KMS-11 (cell line): ENCODE results near the gene VN1R2.
"Not testable (repeated sequence)": the region's sequence is repeated elsewhere in the genome, so short reads cannot be mapped to it uniquely, and the experiment has no call there.

ENCODE experiments used
- H2AFZ ChIP-seq: fragments of 200-600 bp; sonication (generic); 2 replicates; pipeline ENCODE4 v1.6.1; 2016; ENCODE audit warnings: antibody characterized with exemption, mixed run types, low read depth
- H3K27ac ChIP-seq: fragments of 200-600 bp; sonication (generic); 2 replicates; pipeline ENCODE4 v1.6.1; 2016; ENCODE audit warnings: mild to moderate bottlenecking, mixed run types
- H3K27me3 ChIP-seq: fragments of 200-600 bp; sonication (generic); 2 replicates; pipeline ENCODE4 v1.6.1; 2017; ENCODE audit warnings: mild to moderate bottlenecking, low read depth, mixed run types, moderate library complexity; ENCODE audit not compliant: insufficient read depth
- H3K36me3 ChIP-seq: fragments of 200-600 bp; sonication (generic); 2 replicates; pipeline ENCODE4 v1.6.1; 2017; ENCODE audit warnings: mild to moderate bottlenecking, mixed run types; ENCODE audit not compliant: insufficient read depth
- H3K4me1 ChIP-seq: fragments of 200-600 bp; sonication (generic); 2 replicates; pipeline ENCODE4 v1.6.1; 2016; ENCODE audit warnings: mild to moderate bottlenecking, low read depth, mixed run types; ENCODE audit not compliant: poor library complexity, severe bottlenecking
- H3K4me2 ChIP-seq: fragments of 200-600 bp; sonication (generic); 2 replicates; pipeline ENCODE4 v1.7.0; 2016; ENCODE audit warnings: mild to moderate bottlenecking, mixed run types
- H3K4me3 ChIP-seq: fragments of 200-600 bp; sonication (generic); IDR thresholded peaks from 2 replicates; pipeline ENCODE4 v1.6.1; 2017; ENCODE audit warnings: low read depth, low read length, mixed read lengths; ENCODE audit not compliant: insufficient read depth
- H3K79me2 ChIP-seq: fragments of 200-600 bp; sonication (generic); 2 replicates; pipeline ENCODE4 v1.6.1; 2016; ENCODE audit warnings: low read depth, mixed run types; ENCODE audit not compliant: insufficient read depth
- H3K9ac ChIP-seq: fragments of 200-600 bp; sonication (generic); 2 replicates; pipeline ENCODE4 v1.6.1; 2016; ENCODE audit warnings: mild to moderate bottlenecking, mixed run types
- H4K20me1 ChIP-seq: fragments of 200-600 bp; sonication (generic); 2 replicates; pipeline ENCODE4 v1.6.1; 2016; ENCODE audit warnings: mild to moderate bottlenecking, mixed run types; ENCODE audit not compliant: insufficient read depth
- CTCF ChIP-seq: fragments of 200-600 bp; sonication (generic); conservative IDR thresholded peaks from 2 replicates; pipeline ENCODE4 v1.6.1; 2017; ENCODE audit warnings: low read depth, mild to moderate bottlenecking, antibody characterized with exemption, low read length, moderate library complexity, mixed read lengths

Gene VN1R2

GRCh38 chr19:53257715-53258342 lies at the start of gene VN1R2:
VN1R2 (plus strand) TSS chr19:53258292; CDS start chr19:53258376, 84 bp downstream.
- H3K36me3 ChIP-seq, H3K9ac ChIP-seq, H3K4me3 ChIP-seq, H3K79me2 ChIP-seq, H3K27me3 ChIP-seq, H3K4me2 ChIP-seq, H3K27ac ChIP-seq, H3K4me1 ChIP-seq, H4K20me1 ChIP-seq, H2AFZ ChIP-seq: not testable (repeated sequence)

GRCh38 chr19:53211554-53211953 lies 46.5 kb upstream of the VN1R2 start:
- not testable (repeated sequence) for H3K79me2 ChIP-seq, H3K36me3 ChIP-seq

GRCh38 chr19:53212703-53213320 lies 45.3 kb upstream of the VN1R2 start:
- Histone ChIP-seq H3K9ac (no peak overlapping the region), H3K27me3 (no peaks in the 10 kb centered on the region), H3K4me2 (no peak overlapping the region), H3K4me3 (no peak overlapping the region), H3K4me1 (no peaks in the 10 kb centered on the region), H3K79me2 (no peaks in the 10 kb centered on the region), H2AFZ (no peak overlapping the region), H4K20me1 (no peaks in the 10 kb centered on the region), H3K36me3 (no peaks in the 10 kb centered on the region), H3K27ac (no peak overlapping the region)
- no peak for TF ChIP-seq CTCF

More at GRCh38 chr19:53211554-53211953, 46.5 kb upstream of the VN1R2 start:
- H3K4me1 ChIP-seq, H3K4me3 ChIP-seq, H3K9ac ChIP-seq, H3K4me2 ChIP-seq, H2AFZ ChIP-seq, H3K27ac ChIP-seq, H4K20me1 ChIP-seq, H3K27me3 ChIP-seq: not testable (repeated sequence)

GRCh38 chr19:53222716-53223115 lies 35.4 kb upstream of the VN1R2 start:
- H3K4me1 ChIP-seq, H2AFZ ChIP-seq, H3K4me3 ChIP-seq, H3K4me2 ChIP-seq, H3K27ac ChIP-seq, H3K27me3 ChIP-seq, H3K79me2 ChIP-seq, H3K36me3 ChIP-seq, H4K20me1 ChIP-seq, H3K9ac ChIP-seq: not testable (repeated sequence)

- Histone ChIP-seq H3K27ac (no peak overlapping the region), H3K4me1 (no peaks in the 10 kb centered on the region), H3K4me3 (no peak overlapping the region), H3K4me2 (no peak overlapping the region), H2AFZ (no peak overlapping the region), H3K79me2 (no peaks in the 10 kb centered on the region), H3K9ac (no peak overlapping the region), H3K27me3 (no peaks in the 10 kb centered on the region), H4K20me1 (no peaks in the 10 kb centered on the region), H3K36me3 (no peaks in the 10 kb centered on the region)
- TF ChIP-seq CTCF = no peak
These were observed 33.5 kb upstream of the VN1R2 start for GRCh38 chr19:53224606-53225005.
